IMR-90 (cell line): ENCODE measurements around the gene KCNJ6. TPM values are rescaled to one million over a fixed set of nuclear protein-coding genes. Genes with fewer than 3 reads are reported as not detected.

Source experiments
- ATAC-seq: fragments of 200-7000 bp; cut with Tn5 transposase; 2 replicates; pipeline ENCODE4 v1.9.1; 2020; ENCODE audit warnings: low read depth, mild to moderate bottlenecking, moderate library complexity
- BruUV-seq: library from RNA; stranded (reverse); fragments of 400-500 nt; replicated peaks from 2 replicates; lab custom pipeline; 2021; lab: Mats Ljungman, UMichigan
- CTCF ChIA-PET: fragments of 300-600 bp; formaldehyde crosslinking; extraction: SDS; loops from one replicate; lab custom pipeline; 2021; ENCODE audit warnings: antibody characterized with exemption; lab: Yijun Ruan, JAX
- POLR2A ChIA-PET: fragments of 300-600 bp; sonication (Branson Sonifier 250); formaldehyde crosslinking; loops from one replicate; lab custom pipeline; 2022; ENCODE audit warnings: antibody characterized with exemption; ENCODE audit not compliant: unreplicated experiment; lab: Charles Lee
- DNase-seq: peaks from one replicate; pipeline ENCODE4 v3.0.0; 2013
- H2AFZ ChIP-seq: replicated peaks from 2 replicates; pipeline ENCODE3; 2013; ENCODE audit warnings: low read length, mild to moderate bottlenecking; ENCODE audit not compliant: poor library complexity
- H2AK5ac ChIP-seq: 2 replicates; pipeline ENCODE4 v1.6.1; 2013; ENCODE audit warnings: low read depth, low read length, inconsistent platforms
- H2AK9ac ChIP-seq: replicated peaks from 2 replicates; pipeline ENCODE3; 2013; ENCODE audit warnings: mild to moderate bottlenecking, low read depth, low read length, moderate library complexity; ENCODE audit not compliant: poor library complexity
- H2BK120ac ChIP-seq: 2 replicates; pipeline ENCODE4 v1.6.1; 2013; ENCODE audit warnings: low read depth, low read length, inconsistent platforms
- H2BK15ac ChIP-seq: 3 replicates; pipeline ENCODE4 v1.6.1; 2013; ENCODE audit warnings: low read depth, low read length, inconsistent platforms
- H2BK20ac ChIP-seq: 2 replicates; pipeline ENCODE4 v1.6.1; 2013; ENCODE audit warnings: low read depth, mild to moderate bottlenecking, inconsistent platforms, low read length, moderate library complexity
- H2BK5ac ChIP-seq: 2 replicates; pipeline ENCODE4 v1.6.1; 2013; ENCODE audit warnings: mild to moderate bottlenecking, low read depth, low read length, inconsistent platforms; ENCODE audit not compliant: poor library complexity, severe bottlenecking
- H3K14ac ChIP-seq: replicated peaks from 2 replicates; pipeline ENCODE4 v1.6.1; 2013; ENCODE audit warnings: low read depth, low read length, inconsistent platforms
- H3K18ac ChIP-seq: 2 replicates; pipeline ENCODE4 v1.6.1; 2013; ENCODE audit warnings: low read depth, low read length, control low read depth
- H3K23ac ChIP-seq: 2 replicates; pipeline ENCODE4 v1.6.1; 2013; ENCODE audit warnings: low read depth, low read length, inconsistent platforms
- H3K27ac ChIP-seq: 2 replicates; pipeline ENCODE4 v1.5.1; 2013; ENCODE audit warnings: mild to moderate bottlenecking, control low read depth, low read length; ENCODE audit not compliant: insufficient read depth
- H3K27me3 ChIP-seq: 2 replicates; pipeline ENCODE4 v1.6.1; 2013; ENCODE audit warnings: low read length; ENCODE audit not compliant: control insufficient read depth, insufficient read depth
- H3K36me3 ChIP-seq: 2 replicates; pipeline ENCODE4 v1.6.1; 2013; ENCODE audit warnings: low read length, mixed read lengths; ENCODE audit not compliant: control insufficient read depth, insufficient read depth
- H3K4ac ChIP-seq: 2 replicates; pipeline ENCODE4 v1.6.1; 2013; ENCODE audit warnings: low read depth, low read length, inconsistent platforms
- H3K4me1 ChIP-seq: 2 replicates; pipeline ENCODE4 v1.6.1; 2013; ENCODE audit warnings: low read length, mixed read lengths; ENCODE audit not compliant: control insufficient read depth, insufficient read depth
- H3K4me2 ChIP-seq: 2 replicates; pipeline ENCODE4 v1.6.1; 2013; ENCODE audit warnings: low read depth, mild to moderate bottlenecking, control low read depth, low read length, moderate library complexity
- H3K4me3 ChIP-seq: 2 replicates; pipeline ENCODE4 v1.5.1; 2013; ENCODE audit warnings: low read depth, mild to moderate bottlenecking, control low read depth, low read length, moderate library complexity; ENCODE audit not compliant: insufficient read depth
- H3K56ac ChIP-seq: 2 replicates; pipeline ENCODE4 v1.6.1; 2013; ENCODE audit warnings: low read length, inconsistent platforms; ENCODE audit not compliant: insufficient read depth; ENCODE audit errors: extremely low read depth
- H3K79me1 ChIP-seq, 2 experiments: 2 replicates each; pipeline ENCODE4 v1.6.1; 2013; ENCODE audit warnings: low read length in 2 of 2, inconsistent platforms in 1 of 2, low read depth in 1 of 2
- H3K9ac ChIP-seq: 2 replicates; pipeline ENCODE4 v1.6.1; 2013; ENCODE audit warnings: low read depth, low read length, control low read depth
- H3K9me1 ChIP-seq: 2 replicates; pipeline ENCODE4 v1.6.1; 2013; ENCODE audit warnings: low read length, inconsistent platforms; ENCODE audit not compliant: insufficient read depth
- H3K9me3 ChIP-seq: 2 replicates; pipeline ENCODE4 v1.6.1; 2013; ENCODE audit warnings: low read length; ENCODE audit not compliant: control insufficient read depth, insufficient read depth
- H4K20me1 ChIP-seq: 2 replicates; pipeline ENCODE4 v1.6.1; 2013; ENCODE audit warnings: low read length, inconsistent platforms; ENCODE audit not compliant: insufficient read depth
- H4K5ac ChIP-seq: 2 replicates; pipeline ENCODE4 v1.6.1; 2013; ENCODE audit warnings: mild to moderate bottlenecking, low read depth, low read length, control low read depth
- H4K8ac ChIP-seq, 2 experiments: 2 replicates each; pipeline ENCODE4 v1.6.1; 2013; ENCODE audit warnings: low read depth in 2 of 2, low read length in 2 of 2, control low read depth in 1 of 2, inconsistent platforms in 1 of 2
- H4K91ac ChIP-seq: 2 replicates; pipeline ENCODE4 v1.6.1; 2013; ENCODE audit warnings: low read depth, low read length, inconsistent platforms; ENCODE audit not compliant: insufficient read depth
- BHLHE40 ChIP-seq: fragments of 150-350 bp; IDR thresholded peaks from 2 replicates; pipeline ENCODE4 v1.6.1; 2016; ENCODE audit warnings: mild to moderate bottlenecking, low read depth, low read length
- CHD1 ChIP-seq: IDR thresholded peaks from 2 replicates; pipeline ENCODE4 v1.6.1; 2012; ENCODE audit warnings: low read depth, low read length, improper control_type of control experiment
- CTCF ChIP-seq: conservative IDR thresholded peaks from 2 replicates; pipeline ENCODE4 v1.5.1; 2012; ENCODE audit warnings: mild to moderate bottlenecking, low read depth, low read length, improper control_type of control experiment
- FOS ChIP-seq: fragments of 150-350 bp; IDR thresholded peaks from 2 replicates; pipeline ENCODE4 v1.6.1; 2016; ENCODE audit warnings: low read depth, low read length
- MAFK ChIP-seq: IDR thresholded peaks from 2 replicates; pipeline ENCODE4 v1.6.1; 2012; ENCODE audit warnings: low read depth, low read length, improper control_type of control experiment
- MAZ ChIP-seq: IDR thresholded peaks from 2 replicates; pipeline ENCODE4 v1.6.1; 2012; ENCODE audit warnings: low read depth, mild to moderate bottlenecking, low read length, improper control_type of control experiment, moderate library complexity, borderline replicate concordance
- MXI1 ChIP-seq: IDR thresholded peaks from 2 replicates; pipeline ENCODE4 v1.6.1; 2012; ENCODE audit warnings: low read depth, mild to moderate bottlenecking, low read length, moderate library complexity, borderline replicate concordance
- NFE2L2 ChIP-seq: fragments of 150-350 bp; IDR thresholded peaks from 2 replicates; pipeline ENCODE4 v1.6.1; 2016; ENCODE audit warnings: low read depth, mild to moderate bottlenecking, low read length
- RAD21 ChIP-seq: IDR thresholded peaks from 2 replicates; pipeline ENCODE4 v1.6.1; 2012; ENCODE audit warnings: low read length, improper control_type of control experiment
- RCOR1 ChIP-seq: IDR thresholded peaks from 2 replicates; pipeline ENCODE4 v1.6.1; 2012; ENCODE audit warnings: mild to moderate bottlenecking, low read length, improper control_type of control experiment; ENCODE audit not compliant: insufficient replicate concordance
- RFX5 ChIP-seq: IDR thresholded peaks from 2 replicates; pipeline ENCODE4 v1.8.0; 2012; ENCODE audit warnings: low read depth, mild to moderate bottlenecking, low read length, moderate library complexity
- SMC3 ChIP-seq: fragments of 150-350 bp; IDR thresholded peaks from 2 replicates; pipeline ENCODE4 v1.6.1; 2016; ENCODE audit warnings: low read depth, mild to moderate bottlenecking, antibody characterized with exemption, low read length, moderate library complexity
- WGBS, 2 experiments: methylation state at CpG; one replicate each; pipeline versions ENCODE4 v1.1.5 to v1.1.7; 2013; ENCODE audit warnings: missing lambda C conversion rate in 2 of 2; ENCODE audit not compliant: insufficient read length in 1 of 2; ENCODE audit errors: extremely low coverage in 2 of 2; 5-methylcytosine and 5-hydroxymethylcytosine counted together
- dilution Hi-C: fragments of 300-500 bp; cut with HindIII; formaldehyde crosslinking; loops from one replicate; pipeline ENCODE4 v1.14.3; 2018; ENCODE audit warnings: low sequenced_read_pairs; ENCODE audit not compliant: unreplicated experiment
- in situ Hi-C: fragments of 300-500 bp; cut with MboI; formaldehyde crosslinking; loops from 3 replicates; pipeline ENCODE4 v1.14.3; 2019; ENCODE audit warnings: low sequenced_read_pairs, inconsistent platforms, mixed read lengths
- intact Hi-C: fragments of 100-400 bp; cut with micrococcal nuclease; formaldehyde crosslinking; loops from 2 replicates; pipeline ENCODE4 v1.10.0; 2022
- polyA plus RNA-seq, 3 experiments: library from polyadenylated mRNA; depleted of rRNA; stranded (reverse); fragments of >200 nt; gene quantifications; 2 replicates each; pipeline ENCODE4 v1.2.3, GENCODE V29; 2012; ENCODE audit warnings: low replicate concordance in 1 of 3
- total RNA-seq: library from RNA; depleted of rRNA; stranded (reverse); fragments of >200 nt; gene quantifications from 2 replicates; pipeline ENCODE4 v1.2.3, GENCODE V29; 2012
- TF ChIP-seq, protein P1 (sequence below): fragments of 150-350 bp; IDR thresholded peaks from 2 replicates; pipeline ENCODE4 v1.6.1; 2017; ENCODE audit warnings: mild to moderate bottlenecking, antibody characterized with exemption, low read length, low read depth

Gene KCNJ6
- total and polyA plus RNA-seq, 2 of the 4 experiments (the other 2 are of a cell fraction): under 0.01 to 0.02 TPM

- WGBS, 2 experiments: 75% methylated on average over 2 of the region's 3 CpGs; no CpG with 5 or more reads in 1 of the 2 experiments
- no peak overlapping the region for H4K5ac ChIP-seq
- H3K4me1 ChIP-seq: no peaks in the 10 kb centered on the region
- CTCF ChIA-PET: no interaction called here
- no peak for DNase-seq
- H3K27ac ChIP-seq: no peak overlapping the region
- no peak overlapping the region for H3K4me2 ChIP-seq
- no peaks in the 10 kb centered on the region for H4K20me1 ChIP-seq
- intact Hi-C loops: no loop called here
- H3K4me3 ChIP-seq: no peak overlapping the region
- no peaks in the 10 kb centered on the region for H3K36me3 ChIP-seq
- no peak for ATAC-seq
- no peak overlapping the region for H2AK5ac ChIP-seq
- H3K9ac ChIP-seq: no peak overlapping the region
- no peak overlapping the region for H3K18ac ChIP-seq
- H2BK120ac ChIP-seq: no peak overlapping the region
- in situ Hi-C loops: no loop called here
- H4K91ac ChIP-seq: no peak overlapping the region
- H2AK9ac ChIP-seq: no peak overlapping the region
- no peak overlapping the region for H2BK20ac ChIP-seq
- TF ChIP-seq, protein P1, sequence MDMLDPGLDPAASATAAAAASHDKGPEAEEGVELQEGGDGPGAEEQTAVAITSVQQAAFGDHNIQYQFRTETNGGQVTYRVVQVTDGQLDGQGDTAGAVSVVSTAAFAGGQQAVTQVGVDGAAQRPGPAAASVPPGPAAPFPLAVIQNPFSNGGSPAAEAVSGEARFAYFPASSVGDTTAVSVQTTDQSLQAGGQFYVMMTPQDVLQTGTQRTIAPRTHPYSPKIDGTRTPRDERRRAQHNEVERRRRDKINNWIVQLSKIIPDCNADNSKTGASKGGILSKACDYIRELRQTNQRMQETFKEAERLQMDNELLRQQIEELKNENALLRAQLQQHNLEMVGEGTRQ: no peak
- TF ChIP-seq MAZ (no peak), SMC3 (no peak), MAFK (no peak), NFE2L2 (no peak), CHD1 (no peak), RFX5 (no peak), CTCF (no peak), RAD21 (no peak), FOS (no peak), BHLHE40 (no peak), MXI1 (no peak), RCOR1 (no peak)
- no peak overlapping the region for H2AFZ ChIP-seq
- H3K27me3 ChIP-seq: peaks cover 17% of the 10 kb centered on the region
- no peak overlapping the region for H3K4ac ChIP-seq
- no TSS peak for BruUV-seq
- H4K8ac ChIP-seq: no peak overlapping the region
- no peak overlapping the region for H2BK15ac ChIP-seq
- no peak overlapping the region for H3K23ac ChIP-seq
- no peak overlapping the region for H3K14ac ChIP-seq
- no peak overlapping the region for H2BK5ac ChIP-seq
- H3K79me1 ChIP-seq: no peaks in the 10 kb centered on the region
- dilution Hi-C loops: no loop called here
- no peaks in the 10 kb centered on the region for H3K9me3 ChIP-seq
- no peak overlapping the region for H3K56ac ChIP-seq
- no peaks in the 10 kb centered on the region; the same call in 1 of the 2 replicates for H3K9me1 ChIP-seq
- POLR2A ChIA-PET: no interaction called here
Observed at GRCh38 chr21:37696936-37697335, 219.3 kb downstream of the KCNJ6 start.
